GM19324 (cell line): ENCODE data around the gene PRMT3.
"Not testable (repeated sequence)": the region's sequence is repeated elsewhere in the genome, so short reads cannot be mapped to it uniquely, and the experiment has no call there.

Source experiments
- ATAC-seq: cut with Tn5 transposase; IDR thresholded peaks from one replicate; pipeline ENCODE4 v1.9.1; 2021; ENCODE audit warnings: mild to moderate bottlenecking, moderate library complexity; ENCODE audit not compliant: unreplicated experiment, low FRiP score

PRMT3 gene

GRCh38 chr11:20497124-20497792 is 109.7 kb downstream of the PRMT3 start:
- ATAC-seq, result no peak

GRCh38 chr11:20501252-20501651 is 113.7 kb downstream of the PRMT3 start:
- peak; percentile 63 for ATAC-seq

- no peak for ATAC-seq
These were observed 114.5 kb downstream of the PRMT3 start for GRCh38 chr11:20501971-20502370.

- no peak for ATAC-seq
These were observed 124.5 kb downstream of the PRMT3 start for GRCh38 chr11:20511982-20512381.

GRCh38 chr11:20512869-20513268 is 125.4 kb downstream of the PRMT3 start:
- no peak for ATAC-seq

GRCh38 chr11:20518323-20518834 is 130.9 kb downstream of the PRMT3 start:
- no peak for ATAC-seq

- no peak for ATAC-seq
These were observed 135.0 kb downstream of the PRMT3 start for GRCh38 chr11:20522536-20522935.

- no peak for ATAC-seq
These were observed 142.2 kb downstream of the PRMT3 start for GRCh38 chr11:20529757-20530156.

GRCh38 chr11:20530942-20531703 is 143.6 kb downstream of the PRMT3 start:
- peak; percentile 79 for ATAC-seq

- ATAC-seq, result no peak
These were observed 147.9 kb downstream of the PRMT3 start for GRCh38 chr11:20535271-20535881.

- ATAC-seq, result no peak
These were observed 148.8 kb downstream of the PRMT3 start for GRCh38 chr11:20536365-20536764.

GRCh38 chr11:20536784-20537183 is 149.3 kb downstream of the PRMT3 start:
- ATAC-seq, result no peak

- no peak for ATAC-seq
These were observed 154.0 kb downstream of the PRMT3 start for GRCh38 chr11:20541503-20541902.

- ATAC-seq, result no peak
These were observed 157.2 kb downstream of the PRMT3 start for GRCh38 chr11:20544603-20545237.

GRCh38 chr11:20547411-20547810 is 159.9 kb downstream of the PRMT3 start:
- no peak for ATAC-seq

- no peak for ATAC-seq
These were observed 163.6 kb downstream of the PRMT3 start for GRCh38 chr11:20551096-20551495.

- no peak for ATAC-seq
These were observed 168.3 kb downstream of the PRMT3 start for GRCh38 chr11:20555783-20556182.

GRCh38 chr11:20556396-20556795 is 168.9 kb downstream of the PRMT3 start:
- ATAC-seq, result not testable (repeated sequence)

GRCh38 chr11:20558741-20559140 is 171.2 kb downstream of the PRMT3 start:
- ATAC-seq, result no peak
